GM12878 (cell line): Measurements from ENCODE around the gene IL1RAPL1.

Experiments used
- CTCF ChIP-seq, 3 experiments: IDR thresholded peaks in 2 of 3; conservative IDR thresholded peaks in 1 of 3; 2 replicates each; pipeline ENCODE4 v1.5.1; 2011; ENCODE audit warnings: low read depth in 3 of 3, low read length in 3 of 3, mild to moderate bottlenecking in 3 of 3, control low read depth in 2 of 3, moderate library complexity in 2 of 3, inconsistent platforms in 1 of 3, mixed read lengths in 1 of 3; ENCODE audit not compliant: control insufficient read depth in 2 of 3, insufficient read depth in 1 of 3; ENCODE audit errors: extremely low read depth in 1 of 3
- ESRRA ChIP-seq: IDR thresholded peaks from 2 replicates; pipeline ENCODE4 v1.6.1; 2012; ENCODE audit warnings: mild to moderate bottlenecking, low read length, improper control_type of control experiment
- HDGF ChIP-seq: fragments of 450-650 bp; IDR thresholded peaks from 2 replicates; pipeline ENCODE4 v1.6.1; 2016; ENCODE audit warnings: antibody characterized with exemption
- MYC ChIP-seq: IDR thresholded peaks from 2 replicates; pipeline ENCODE4 v1.6.1; 2011; ENCODE audit warnings: mild to moderate bottlenecking, low read length, moderate library complexity, inconsistent platforms; ENCODE audit not compliant: insufficient read depth, insufficient replicate concordance, insufficient read length, severe bottlenecking
- POLR2A ChIP-seq: IDR thresholded peaks from 2 replicates; pipeline ENCODE4 v1.6.1; 2011; ENCODE audit warnings: low read depth, mild to moderate bottlenecking, low read length

GRCh38 chrX:29867971-29868370, 1280.7 kb downstream of the IL1RAPL1 start:
- TF ChIP-seq ESRRA = no peak
- no peak for TF ChIP-seq CTCF (IDR thresholded peaks at IDR 0.05 in 2 of 3, conservative IDR thresholded peaks at IDR 0.05 in 1 of 3; ENCODE audit: control insufficient read depth in 2 of 3, extremely low read depth in 1 of 3, insufficient read depth in 1 of 3, low read depth in 3 of 3, low read length in 3 of 3)
- no peak for TF ChIP-seq HDGF
- TF ChIP-seq POLR2A = no peak
- TF ChIP-seq MYC = no peak
